GM21576 (cell line): Measurements from ENCODE around the gene ERICH3.

Experiments used
- ATAC-seq: cut with Tn5 transposase; IDR thresholded peaks from one replicate; pipeline ENCODE4 v1.9.1; 2021; ENCODE audit warnings: mild to moderate bottlenecking, moderate library complexity; ENCODE audit not compliant: unreplicated experiment

The ERICH3 gene

GRCh38 chr1:74592580-74593355 lies 80.8 kb downstream of the ERICH3 start:
- no peak for ATAC-seq

GRCh38 chr1:74591949-74592348 lies 81.6 kb downstream of the ERICH3 start:
- ATAC-seq = no peak

GRCh38 chr1:74590288-74590687 lies 83.3 kb downstream of the ERICH3 start:
- ATAC-seq = no peak

GRCh38 chr1:74587888-74588287 lies 85.7 kb downstream of the ERICH3 start:
- ATAC-seq = no peak

GRCh38 chr1:74586253-74586897 lies 87.2 kb downstream of the ERICH3 start:
- no peak for ATAC-seq

GRCh38 chr1:74584185-74584584 lies 89.4 kb downstream of the ERICH3 start:
- ATAC-seq = no peak

- ATAC-seq = no peak
Observed at GRCh38 chr1:74583397-74583796, 90.2 kb downstream of the ERICH3 start.

- peak; percentile 98 for ATAC-seq
Observed at GRCh38 chr1:74579425-74579824, 94.2 kb downstream of the ERICH3 start.

GRCh38 chr1:74578101-74578500 lies 95.5 kb downstream of the ERICH3 start:
- ATAC-seq = no peak

- ATAC-seq = no peak
Observed at GRCh38 chr1:74571891-74572290, 101.7 kb downstream of the ERICH3 start.

- ATAC-seq = no peak
Observed at GRCh38 chr1:74571493-74571800, 102.1 kb downstream of the ERICH3 start.

- no peak for ATAC-seq
Observed at GRCh38 chr1:74570797-74571492, 102.6 kb downstream of the ERICH3 start.

- no peak for ATAC-seq
Observed at GRCh38 chr1:74549932-74550331, 123.7 kb downstream of the ERICH3 start.

- ATAC-seq = no peak
Observed at GRCh38 chr1:74548961-74549750, 124.4 kb downstream of the ERICH3 start.

- ATAC-seq = no peak
Observed at GRCh38 chr1:74545821-74546220, 127.8 kb downstream of the ERICH3 start.

GRCh38 chr1:74534241-74534640 lies 139.4 kb downstream of the ERICH3 start:
- no peak for ATAC-seq

- ATAC-seq = no peak
Observed at GRCh38 chr1:74531796-74532195, 141.8 kb downstream of the ERICH3 start.

GRCh38 chr1:74530892-74531291 lies 142.7 kb downstream of the ERICH3 start:
- ATAC-seq = no peak

- no peak for ATAC-seq
Observed at GRCh38 chr1:74528123-74528522, 145.5 kb downstream of the ERICH3 start.

- no peak for ATAC-seq
Observed at GRCh38 chr1:74526708-74527107, 146.9 kb downstream of the ERICH3 start.

GRCh38 chr1:74523873-74524480 lies 149.6 kb downstream of the ERICH3 start:
- no peak for ATAC-seq
